Glomerular visceral epithelial cell (primary cell): ENCODE data around the gene SFMBT2.
"Not testable (repeated sequence)": the region's sequence is repeated elsewhere in the genome, so short reads cannot be mapped to it uniquely, and the experiment has no call there.

Experiments used
- DNase-seq: peaks from one replicate; pipeline ENCODE4 v3.0.0-alpha.2; 2016; ENCODE audit errors: extremely low spot score

SFMBT2 gene

GRCh38 chr10:7225133-7225532 lies 185.7 kb downstream of the SFMBT2 start:
- DNase-seq = no peak

- no peak for DNase-seq
Observed at GRCh38 chr10:7218968-7219367, 191.9 kb downstream of the SFMBT2 start.

- not testable (repeated sequence) for DNase-seq
Observed at GRCh38 chr10:7212696-7213095, 198.1 kb downstream of the SFMBT2 start.

GRCh38 chr10:7211857-7212577 lies 198.8 kb downstream of the SFMBT2 start:
- DNase-seq = no peak

GRCh38 chr10:7210516-7210915 lies 200.3 kb downstream of the SFMBT2 start:
- DNase-seq = no peak

GRCh38 chr10:7209458-7209857 lies 201.4 kb downstream of the SFMBT2 start:
- DNase-seq = no peak

GRCh38 chr10:7206412-7207100 lies 204.3 kb downstream of the SFMBT2 start:
- DNase-seq = no peak

- DNase-seq = no peak
Observed at GRCh38 chr10:7205656-7206055, 205.2 kb downstream of the SFMBT2 start.

- DNase-seq = no peak
Observed at GRCh38 chr10:7202793-7203355, 208.0 kb downstream of the SFMBT2 start.

- DNase-seq = no peak
Observed at GRCh38 chr10:7199152-7199760, 211.6 kb downstream of the SFMBT2 start.

- DNase-seq = no peak
Observed at GRCh38 chr10:7196284-7196683, 214.6 kb downstream of the SFMBT2 start.

- DNase-seq = no peak
Observed at GRCh38 chr10:7195118-7195517, 215.7 kb downstream of the SFMBT2 start.

GRCh38 chr10:7194571-7194970 lies 216.3 kb downstream of the SFMBT2 start:
- no peak for DNase-seq

GRCh38 chr10:7193369-7193768 lies 217.5 kb downstream of the SFMBT2 start:
- no peak for DNase-seq

GRCh38 chr10:7192831-7193361 lies 217.9 kb downstream of the SFMBT2 start:
- DNase-seq = no peak

- no peak for DNase-seq
Observed at GRCh38 chr10:7192061-7192460, 218.8 kb downstream of the SFMBT2 start.

- DNase-seq = not testable (repeated sequence)
Observed at GRCh38 chr10:7190772-7191171, 220.1 kb downstream of the SFMBT2 start.

- DNase-seq = no peak
Observed at GRCh38 chr10:7189909-7190308, 220.9 kb downstream of the SFMBT2 start.

GRCh38 chr10:7188456-7189050 lies 222.3 kb downstream of the SFMBT2 start:
- no peak for DNase-seq

GRCh38 chr10:7186387-7187018 lies 224.3 kb downstream of the SFMBT2 start:
- DNase-seq = no peak

GRCh38 chr10:7185367-7185690 lies 225.5 kb downstream of the SFMBT2 start:
- DNase-seq = no peak
